Measurements from ENCODE around the gene GALNT9.
A peak's percentile ranks its signal among the peaks of the same experiment; 100 is the strongest.
"Not testable (repeated sequence)": the region's sequence is repeated elsewhere in the genome, so short reads cannot be mapped to it uniquely, and the experiment has no call there.

Gene GALNT9
- total RNA-seq: 0 to 3.9 (median 0) reads per million in 17 experiments

DNA sequence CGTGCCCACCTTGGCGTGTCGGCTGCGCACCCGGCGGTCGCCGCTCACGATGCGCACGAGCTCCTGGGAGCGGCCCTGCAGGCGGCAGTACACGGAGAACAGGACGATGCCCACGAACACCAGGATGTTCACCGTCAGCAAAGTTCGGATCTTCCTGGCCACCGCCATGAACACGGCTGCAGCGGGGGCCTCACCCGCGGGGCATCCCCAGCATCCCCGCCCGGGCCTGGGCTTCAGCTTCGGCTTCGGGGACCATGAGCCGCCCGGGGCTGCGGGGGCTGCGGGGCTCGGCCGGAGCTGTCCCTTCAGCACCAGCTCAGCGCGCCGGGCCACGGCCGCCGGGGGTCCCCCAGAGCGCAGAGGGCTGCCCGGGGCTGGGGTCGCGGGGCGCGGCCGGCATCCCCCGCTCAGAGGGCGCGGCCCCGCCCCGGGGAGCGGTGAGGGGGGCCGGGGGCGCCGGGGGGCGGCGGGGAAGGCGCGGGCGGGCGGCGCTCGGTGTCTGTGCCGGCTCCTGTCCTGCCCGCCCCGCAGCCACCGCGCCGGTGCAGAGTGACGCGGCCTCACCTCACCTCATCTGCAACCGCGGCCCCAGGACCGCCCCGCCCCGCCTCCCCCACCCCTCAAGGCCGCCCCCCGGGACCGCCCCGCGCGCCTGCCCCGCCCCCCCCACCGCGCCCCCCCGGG, at the start of gene GALNT9:
TSS of gene GALNT9 (minus strand) at position 554 of the 684 bp plus-strand sequence. CDS start at position 168, 386 bp downstream.
- DNase-seq: peak in 2 of 4 experiments; percentile 4 to 13

DNA sequence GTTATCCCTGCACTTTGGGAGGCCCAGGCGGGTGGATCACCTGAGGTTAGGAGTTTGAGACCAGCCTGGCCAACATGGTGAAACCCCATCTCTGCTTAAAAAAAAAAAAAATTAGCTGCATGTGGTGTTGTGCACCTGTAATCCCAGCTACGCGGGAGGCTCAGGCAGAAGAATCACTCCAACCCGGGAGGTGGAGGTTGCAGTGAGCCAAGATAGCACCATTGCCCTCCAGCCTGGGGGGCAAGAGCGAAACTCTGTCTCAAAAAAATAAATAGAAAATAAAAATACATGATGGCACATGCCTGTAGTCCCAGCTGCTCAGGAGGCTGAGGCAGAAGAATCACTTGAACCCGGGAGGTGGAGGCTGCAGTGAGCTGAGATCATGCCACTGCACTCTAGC, 49.7 kb upstream of the GALNT9 start:
- DNase-seq: not testable (repeated sequence)

- DNase-seq: no peak
Observed at GRCh38 chr12:132377147-132377546, 47.8 kb upstream of the GALNT9 start.

- DNase-seq: no peak
Observed at GRCh38 chr12:132376464-132376830, 47.1 kb upstream of the GALNT9 start.

- no peak for DNase-seq
Observed at GRCh38 chr12:132375747-132376463, 46.5 kb upstream of the GALNT9 start.

DNA sequence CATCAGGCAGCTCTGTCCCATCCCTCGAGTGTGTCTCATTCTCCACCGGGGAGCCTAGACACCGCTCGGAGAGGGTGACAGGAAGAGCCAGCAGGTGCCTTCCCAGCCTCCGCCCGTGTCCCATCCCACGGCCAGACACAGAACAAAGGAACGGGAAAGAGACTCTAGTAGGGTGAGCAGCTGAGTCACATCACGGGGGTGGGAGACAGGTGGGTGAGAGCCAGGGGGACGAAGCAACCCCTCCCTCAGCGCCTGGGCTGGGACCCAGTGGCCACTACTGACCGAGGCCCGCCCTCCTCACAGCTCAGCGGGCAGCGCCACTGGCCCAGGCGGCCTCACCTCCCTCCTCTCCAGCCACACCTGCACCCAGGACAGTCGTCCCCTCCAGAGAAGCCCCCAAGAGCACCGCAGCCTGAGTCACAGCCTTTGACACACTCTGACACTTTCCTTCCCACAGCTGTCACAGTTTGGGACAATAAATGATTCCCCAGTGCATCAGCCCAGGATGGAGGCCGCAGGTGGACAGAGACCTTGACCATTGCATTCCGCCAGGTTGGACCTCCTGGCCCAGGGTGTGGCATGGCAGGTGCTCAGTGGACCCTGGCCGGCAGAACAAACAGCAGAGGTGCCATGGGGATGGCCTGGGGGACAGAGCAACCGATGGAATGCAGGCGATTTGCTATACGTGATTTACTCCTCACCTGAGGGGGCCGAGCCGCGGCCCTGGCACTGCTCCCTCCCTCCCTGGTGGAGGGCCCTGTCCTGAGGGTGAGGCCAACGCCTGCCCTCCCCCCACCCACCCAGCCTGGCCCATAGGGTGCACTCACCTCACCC, 45.4 kb upstream of the GALNT9 start:
- no peak for DNase-seq

GRCh38 chr12:132373901-132374611, 44.7 kb upstream of the GALNT9 start:
- peak in 3 of 4 experiments; percentile 14 to 18 (median 16) for DNase-seq

DNA sequence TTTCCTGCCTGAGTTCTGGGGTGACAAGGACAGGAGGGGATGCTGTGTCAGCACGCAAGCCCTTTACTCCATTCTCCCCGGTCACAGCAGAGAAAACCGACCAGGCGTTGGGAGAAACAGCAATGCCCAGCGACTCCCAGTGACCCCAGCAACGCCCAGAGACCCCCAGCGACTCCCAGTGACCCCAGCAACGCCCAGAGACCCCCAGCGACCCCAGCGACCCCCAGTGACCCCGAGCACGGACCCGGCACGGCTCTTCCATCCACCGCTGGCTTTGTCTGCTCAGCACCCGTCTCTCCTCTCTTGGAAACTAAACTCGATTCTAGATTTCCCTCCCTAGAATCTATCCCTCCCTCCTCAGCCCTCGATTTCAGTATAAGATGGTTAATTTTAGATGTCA, 38.5 kb upstream of the GALNT9 start:
- no peak for DNase-seq

DNA sequence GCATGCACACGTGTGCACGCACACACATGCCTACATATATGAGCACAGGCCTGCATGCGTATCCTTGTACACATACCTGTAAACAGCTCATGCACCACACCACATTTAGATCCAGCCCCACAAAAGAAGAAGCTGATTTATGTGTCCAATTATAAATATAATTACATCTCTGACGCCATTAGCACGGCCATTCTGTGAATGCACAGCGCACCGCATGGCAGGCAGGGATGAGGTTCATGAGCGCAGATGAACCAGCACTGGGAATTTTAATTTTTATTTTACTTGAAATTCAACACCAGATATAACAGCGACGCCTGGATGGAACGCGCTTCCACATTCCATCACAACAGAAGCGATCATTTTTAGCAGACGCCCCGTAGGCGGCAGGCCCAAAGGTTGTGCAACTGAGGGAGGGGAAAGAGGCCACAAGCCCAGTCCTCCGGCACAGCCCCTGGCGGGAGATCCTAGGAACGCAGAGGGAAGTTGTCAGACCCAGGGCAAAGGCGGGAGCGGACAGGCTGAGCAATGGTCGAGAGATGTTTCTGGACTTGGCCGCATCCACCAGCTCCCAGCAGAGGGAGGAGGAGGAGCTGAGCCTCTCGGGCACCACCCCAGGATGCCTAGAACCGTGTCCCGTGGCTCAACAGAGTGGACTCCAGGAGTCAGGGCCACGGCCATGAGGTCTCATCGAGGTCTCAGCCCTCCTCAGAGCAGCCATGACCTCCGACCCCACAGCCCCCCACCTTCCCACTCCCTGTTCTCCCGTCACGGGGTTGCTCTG, 37.9 kb upstream of the GALNT9 start:
- no peak for DNase-seq

DNA sequence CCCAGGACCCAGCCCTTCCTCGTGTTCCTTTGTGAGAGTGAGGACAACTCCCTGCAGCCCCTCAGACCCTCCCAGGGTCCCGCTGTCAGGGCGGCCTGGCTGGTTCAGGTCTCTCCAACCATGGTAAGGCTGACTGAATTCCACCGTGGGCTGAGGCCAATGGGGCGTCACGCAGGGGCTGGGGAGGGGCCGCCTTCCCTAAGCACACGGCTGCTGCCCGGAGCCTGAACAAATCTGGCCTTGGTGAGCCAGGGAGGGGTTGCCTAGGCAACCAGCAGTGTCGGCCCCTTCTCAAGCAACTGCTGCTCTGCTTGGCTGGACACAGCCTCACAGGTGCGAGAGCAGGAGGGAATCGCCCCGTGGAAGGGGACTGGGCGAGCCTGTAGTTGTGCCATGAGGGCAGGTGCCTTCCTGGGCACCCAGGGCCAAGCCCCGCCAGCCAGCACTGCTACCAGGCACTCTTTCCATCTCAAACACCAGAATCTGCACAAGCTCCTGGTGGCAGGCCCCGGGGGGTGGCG, 37.0 kb upstream of the GALNT9 start:
- no peak for DNase-seq

- no peak for DNase-seq
Observed at GRCh38 chr12:132365226-132365625, 35.8 kb upstream of the GALNT9 start.

DNA sequence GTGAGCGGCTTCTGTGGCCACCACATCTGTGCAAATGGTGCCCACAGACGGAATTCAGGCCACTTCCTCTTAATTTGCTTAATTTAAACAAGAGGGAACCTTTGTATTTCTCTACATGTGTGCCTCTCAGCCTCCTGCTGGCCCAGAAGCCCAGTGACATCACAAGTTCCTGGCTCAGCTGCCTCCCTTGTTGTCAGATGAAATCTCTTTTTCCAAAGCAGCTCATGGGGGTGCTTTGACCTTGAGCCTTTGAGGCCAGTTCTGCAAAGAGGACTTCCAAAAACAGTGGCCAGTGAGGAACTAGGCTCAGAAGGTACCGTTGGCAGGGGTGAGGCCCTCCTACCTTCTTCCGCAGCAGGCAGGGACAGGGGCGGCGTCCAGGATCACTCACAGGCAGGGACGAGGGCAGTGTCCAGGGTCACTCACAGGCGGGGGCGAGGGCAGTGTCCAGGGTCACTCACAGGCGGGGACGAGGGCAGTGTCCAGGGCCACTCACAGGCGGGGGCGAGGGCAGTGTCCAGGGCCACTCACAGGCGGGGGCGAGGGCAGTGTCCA, 35.0 kb upstream of the GALNT9 start:
- peak in 3 of 4 experiments; percentile 7 to 15 (median 12) for DNase-seq

- no peak for DNase-seq
Observed at GRCh38 chr12:132363661-132364347, 34.4 kb upstream of the GALNT9 start.

- no peak for DNase-seq
Observed at GRCh38 chr12:132362996-132363660, 33.7 kb upstream of the GALNT9 start.

GRCh38 chr12:132360906-132361777, 31.8 kb upstream of the GALNT9 start:
- no peak for DNase-seq

- no peak for DNase-seq
Observed at GRCh38 chr12:132360410-132360809, 31.0 kb upstream of the GALNT9 start.

GRCh38 chr12:132359971-132360370, 30.6 kb upstream of the GALNT9 start:
- DNase-seq: no peak

GRCh38 chr12:132359551-132359950, 30.2 kb upstream of the GALNT9 start:
- DNase-seq: no peak

Measured in suppressor macrophage (primary cell).